ENCODE data around the gene NAV2.

NAV2 gene

DNA sequence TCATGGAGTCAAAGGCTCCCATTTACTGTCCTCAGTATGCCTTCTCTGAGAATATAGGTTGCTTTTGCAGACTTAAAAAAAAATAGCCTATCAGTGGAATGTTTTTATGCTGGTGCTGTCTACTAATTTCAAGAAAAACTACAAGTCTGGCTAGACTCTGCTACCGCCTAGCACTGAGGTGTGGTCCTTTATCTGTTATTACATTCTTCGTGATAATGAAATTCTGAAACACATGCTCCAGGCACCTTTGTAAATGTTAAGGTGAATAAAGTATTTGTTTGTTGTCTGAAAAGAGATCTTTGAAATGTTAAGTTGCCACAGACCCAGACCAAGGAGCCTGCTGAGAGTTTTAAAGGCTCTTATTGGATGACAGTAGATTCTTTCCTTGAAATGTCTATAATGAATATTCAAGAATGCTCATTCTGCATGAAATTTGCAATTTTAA lies 352.3 kb downstream of the NAV2 start:
- Histone ChIP-seq H3K36me3 (replicated peaks) (peaks cover 19% of the 10 kb centered on the region), H3K4me3 (ENCODE audit: low read depth, low read length) (no peak overlapping the region), H3K27ac (no peak overlapping the region), H3K27me3 (replicated peaks) (no peaks in the 10 kb centered on the region)
- DNase-seq: no peak
- TF ChIP-seq CTCF (IDR thresholded peaks at IDR 0.05; ENCODE audit: low read depth, low read length, missing control alignments): no peak
- in situ Hi-C loops (cut with HindIII; ENCODE audit: low pct_ligation_motif_present, low sequenced_read_pairs): no loop called here

GRCh38 chr11:20065406-20065805 lies 352.8 kb downstream of the NAV2 start:
- Histone ChIP-seq H3K36me3 (replicated peaks) (peaks cover 16% of the 10 kb centered on the region), H3K27me3 (replicated peaks) (no peaks in the 10 kb centered on the region), H3K4me3 (ENCODE audit: low read depth, low read length) (no peak overlapping the region), H3K27ac (no peak overlapping the region)
- no peak for DNase-seq
- in situ Hi-C loops (cut with HindIII; ENCODE audit: low pct_ligation_motif_present, low sequenced_read_pairs): no loop called here
- TF ChIP-seq CTCF (IDR thresholded peaks at IDR 0.05; ENCODE audit: low read depth, low read length, missing control alignments): no peak

DNA sequence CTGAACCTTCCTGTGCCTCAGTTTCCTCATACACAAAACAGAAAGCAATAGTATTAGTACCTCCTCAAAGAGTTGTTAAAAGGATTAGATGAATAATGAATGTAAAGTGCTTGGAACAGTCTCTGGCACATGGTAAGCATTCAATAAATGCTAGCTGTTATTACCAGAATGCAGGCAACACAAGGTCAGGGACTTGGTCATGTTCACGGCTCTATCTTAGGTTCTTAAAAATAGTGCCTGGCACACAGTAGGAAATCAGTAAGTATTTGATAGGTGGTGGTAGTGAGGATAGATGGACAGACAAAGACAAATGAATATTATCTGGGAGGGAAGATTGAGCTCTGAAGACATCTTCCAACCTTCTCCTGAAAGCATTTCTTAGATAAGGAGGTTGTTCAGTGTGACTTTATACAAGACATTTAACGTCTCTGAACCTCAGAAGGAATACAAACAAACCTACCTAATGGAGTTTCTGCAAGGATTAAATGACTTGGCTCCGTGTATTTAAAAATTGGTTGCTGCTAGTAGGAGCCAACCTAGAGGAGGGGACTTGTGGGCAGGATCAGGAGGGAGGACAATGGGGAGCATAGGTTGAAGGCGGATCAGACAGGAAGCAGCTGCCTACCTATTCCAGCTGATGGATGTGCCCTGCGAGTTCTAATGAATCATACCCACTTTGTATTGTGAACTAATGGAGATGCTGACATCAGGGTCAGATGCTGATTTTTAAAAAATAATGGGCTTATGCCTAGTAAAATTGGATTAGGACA lies 353.6 kb downstream of the NAV2 start:
- H3K36me3 ChIP-seq (replicated peaks): peaks cover 13% of the 10 kb centered on the region

GRCh38 chr11:20066783-20067156 lies 354.1 kb downstream of the NAV2 start:
- H3K27me3 ChIP-seq (replicated peaks): no peaks in the 10 kb centered on the region
- no peak for DNase-seq
- H3K36me3 ChIP-seq (replicated peaks): peaks cover 13% of the 10 kb centered on the region
- H3K4me3 ChIP-seq (ENCODE audit: low read depth, low read length): no peak overlapping the region
- no peak for TF ChIP-seq CTCF (IDR thresholded peaks at IDR 0.05; ENCODE audit: low read depth, low read length, missing control alignments)
- in situ Hi-C loops (cut with HindIII; ENCODE audit: low pct_ligation_motif_present, low sequenced_read_pairs): no loop called here
- H3K27ac ChIP-seq: no peak overlapping the region

More for the DNA sequence above, 353.6 kb downstream of the NAV2 start:
- no peak for TF ChIP-seq CTCF (IDR thresholded peaks at IDR 0.05; ENCODE audit: low read depth, low read length, missing control alignments)
- in situ Hi-C loops (cut with HindIII; ENCODE audit: low pct_ligation_motif_present, low sequenced_read_pairs): no loop called here
- no peaks in the 10 kb centered on the region for H3K27me3 ChIP-seq (replicated peaks)
- no peak overlapping the region for H3K27ac ChIP-seq
- H3K4me3 ChIP-seq (ENCODE audit: low read depth, low read length): no peak overlapping the region
- DNase-seq: no peak

DNA sequence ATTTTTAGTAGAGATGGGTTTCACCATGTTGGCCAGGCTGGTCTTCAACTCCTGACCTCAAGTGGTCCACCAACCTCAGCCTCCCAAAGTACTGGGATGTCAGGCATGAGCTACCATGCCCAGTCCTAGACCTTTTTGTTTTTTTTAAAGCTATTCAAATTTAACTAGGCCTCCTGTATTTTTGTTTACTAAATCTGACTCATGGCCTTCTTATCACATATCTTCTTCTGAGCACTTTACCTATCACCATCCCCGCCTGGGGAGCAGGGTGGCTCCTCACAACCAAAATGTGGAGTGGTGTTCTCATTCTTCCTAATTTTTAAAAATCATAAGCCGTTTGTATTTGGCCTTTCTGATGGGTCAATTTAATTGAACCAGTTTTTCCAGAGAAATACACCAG lies 355.0 kb downstream of the NAV2 start:
- Histone ChIP-seq H3K36me3 (replicated peaks) (peaks cover 9% of the 10 kb centered on the region), H3K27ac (no peak overlapping the region), H3K4me3 (ENCODE audit: low read depth, low read length) (no peak overlapping the region), H3K27me3 (replicated peaks) (no peaks in the 10 kb centered on the region)
- TF ChIP-seq CTCF (IDR thresholded peaks at IDR 0.05; ENCODE audit: low read depth, low read length, missing control alignments): no peak
- in situ Hi-C loops (cut with HindIII; ENCODE audit: low pct_ligation_motif_present, low sequenced_read_pairs): no loop called here
- DNase-seq: no peak

- Histone ChIP-seq H3K27me3 (replicated peaks) (no peaks in the 10 kb centered on the region), H3K4me3 (ENCODE audit: low read depth, low read length) (no peak overlapping the region)
Measured at GRCh38 chr11:20068691-20069090, 356.1 kb downstream of the NAV2 start.

More at GRCh38 chr11:20068691-20069090, 356.1 kb downstream of the NAV2 start:
- in situ Hi-C loops (cut with HindIII; ENCODE audit: low pct_ligation_motif_present, low sequenced_read_pairs): no loop called here
- no peak for TF ChIP-seq CTCF (IDR thresholded peaks at IDR 0.05; ENCODE audit: low read depth, low read length, missing control alignments)
- Histone ChIP-seq H3K36me3 (replicated peaks) (peaks cover 9% of the 10 kb centered on the region), H3K27ac (no peak overlapping the region)
- DNase-seq: no peak
